Ascending aorta (tissue), 2 donors: ENCODE data around the gene WFDC5. TPM values are rescaled to one million over a fixed set of nuclear protein-coding genes. Genes with fewer than 3 reads are reported as not detected.

Source experiments
- DNase-seq, 2 donors: peaks; one replicate each; pipeline ENCODE4 v3.0.0-alpha.2; 2019; ENCODE audit warnings: low spot score in 2 of 2
- H3K27ac ChIP-seq, 2 donors: fragments of 200-600 bp; sonication (generic); one replicate each; pipeline ENCODE4 v1.5.1; 2016 to 2017; ENCODE audit warnings: mild to moderate bottlenecking in 1 of 2
- H3K27me3 ChIP-seq: fragments of 200-600 bp; sonication (generic); one replicate; pipeline ENCODE4 v1.5.1; 2017
- H3K36me3 ChIP-seq, 2 donors: fragments of 200-600 bp; sonication (generic); one replicate each; pipeline ENCODE4 v1.5.1; 2016
- H3K4me1 ChIP-seq, 2 donors: fragments of 200-600 bp; sonication (generic); one replicate each; pipeline ENCODE4 v1.5.1; 2016 to 2017; ENCODE audit warnings: mild to moderate bottlenecking in 1 of 2
- H3K4me3 ChIP-seq, 2 donors: fragments of 200-600 bp; sonication (generic); one replicate each; pipeline ENCODE4 v1.5.1; 2016 to 2017; ENCODE audit warnings: mild to moderate bottlenecking in 1 of 2
- H3K9me3 ChIP-seq, 2 donors: fragments of 200-600 bp; sonication (generic); one replicate each; pipeline ENCODE4 v1.5.1; 2016
- CTCF ChIP-seq, 3 experiments: fragments of 200-600 bp in 2 of 3; fragments of 450-650 bp in 1 of 3; sonication (generic) in 2 of 3; IDR thresholded peaks; one replicate each; pipeline ENCODE4 v1.5.1; 2016 to 2019; ENCODE audit warnings: antibody characterized with exemption in 3 of 3, mild to moderate bottlenecking in 1 of 3, moderate library complexity in 1 of 3
- intact Hi-C: fragments of 100-400 bp; cut with DNase I; formaldehyde crosslinking; loops from one replicate; pipeline ENCODE4 v1.15.1; 2023
- total RNA-seq: library from RNA; depleted of rRNA; stranded (reverse); fragments of >200 nt; gene quantifications from one replicate; pipeline ENCODE4 v1.1.0, GENCODE V29; 2016

WFDC5 gene
- total RNA-seq, 1 donor from 2014 or later: not detected

- no peak for DNase-seq
- H3K4me3 ChIP-seq: no peak overlapping the region
- H3K27ac ChIP-seq: no peak overlapping the region
- no peak for TF ChIP-seq CTCF (IDR thresholded peaks at IDR 0.05)
- H3K4me1 ChIP-seq: no peaks in the 10 kb centered on the region
- H3K27me3 ChIP-seq: no peaks in the 10 kb centered on the region
- H3K9me3 ChIP-seq: no peaks in the 10 kb centered on the region
- intact Hi-C loops: no loop called here
- no peaks in the 10 kb centered on the region for H3K36me3 ChIP-seq
Observed at GRCh38 chr20:45104786-45105185, 10.2 kb downstream of the WFDC5 start.

DNA sequence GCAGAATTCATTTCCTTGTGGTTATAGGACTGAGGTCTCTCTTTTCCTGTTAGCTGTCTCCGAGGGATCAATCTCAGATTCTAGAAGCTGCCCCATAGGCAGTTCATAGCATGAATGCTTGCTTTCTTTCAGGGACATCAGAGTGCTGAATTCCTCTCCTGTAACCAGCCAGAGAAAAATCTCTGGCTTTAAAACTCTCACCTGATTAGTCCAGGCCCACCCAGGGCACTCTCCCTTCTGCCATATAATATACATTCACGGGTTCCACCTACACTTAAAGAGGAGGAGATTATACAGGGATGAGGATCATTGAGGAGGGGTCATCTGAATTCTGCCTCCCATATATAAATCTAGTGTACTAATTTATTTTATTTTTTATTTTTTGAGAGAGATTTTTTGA is 11.9 kb downstream of the WFDC5 start:
- Histone ChIP-seq H3K9me3 (no peaks in the 10 kb centered on the region), H3K4me1 (no peaks in the 10 kb centered on the region), H3K27me3 (no peaks in the 10 kb centered on the region), H3K27ac (no peak overlapping the region), H3K36me3 (no peaks in the 10 kb centered on the region), H3K4me3 (no peak overlapping the region)
- DNase-seq: no peak
- no peak for TF ChIP-seq CTCF (IDR thresholded peaks at IDR 0.05)
- intact Hi-C loops: no loop called here

- no peak for DNase-seq
- intact Hi-C loops: no loop called here
- no peaks in the 10 kb centered on the region for H3K27me3 ChIP-seq
- no peaks in the 10 kb centered on the region for H3K4me1 ChIP-seq
- no peak overlapping the region for H3K27ac ChIP-seq
- H3K36me3 ChIP-seq: no peaks in the 10 kb centered on the region
- TF ChIP-seq CTCF (IDR thresholded peaks at IDR 0.05): no peak
- H3K4me3 ChIP-seq: no peak overlapping the region
- no peaks in the 10 kb centered on the region for H3K9me3 ChIP-seq
Observed at GRCh38 chr20:45101333-45101850, 13.6 kb downstream of the WFDC5 start.

DNA sequence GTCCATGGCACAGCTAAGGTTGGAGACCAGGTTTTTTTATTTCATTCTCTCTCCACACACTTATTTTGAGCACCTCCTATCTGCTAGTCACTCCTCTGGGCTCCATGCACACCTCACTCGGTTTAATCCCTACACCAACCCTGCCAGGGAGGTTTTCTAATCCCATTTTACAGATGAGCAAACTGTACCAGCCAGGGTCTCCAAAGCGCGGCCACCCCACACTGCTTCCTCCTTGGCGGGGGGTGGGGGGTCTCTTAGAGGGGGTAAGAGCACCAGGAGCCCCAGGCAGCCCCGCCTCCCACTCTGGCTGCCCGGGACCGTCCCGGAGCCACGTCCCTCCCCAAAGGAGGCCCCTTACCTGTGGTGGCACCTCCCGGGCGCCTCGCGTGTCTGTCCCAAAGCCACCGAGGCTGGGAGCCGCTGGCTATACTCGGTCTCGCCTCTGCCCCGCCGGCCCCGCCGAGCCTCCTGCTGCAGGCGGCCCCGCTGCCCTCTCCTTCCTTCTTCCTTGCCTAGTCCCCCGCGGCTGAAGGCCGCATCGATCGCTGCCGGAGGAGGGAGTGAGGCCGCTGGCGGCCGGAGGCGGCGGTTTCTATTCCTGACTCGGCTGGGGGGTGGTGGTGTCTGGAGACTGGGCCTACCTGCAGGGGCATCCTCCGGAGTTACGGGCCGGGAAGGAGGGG is 14.3 kb downstream of the WFDC5 start, which contains the start of gene KCNS1:
Gene KCNS1, minus strand, starts transcription at position 565 of the 683 bp plus-strand sequence. CDS start 1,891 bp downstream, outside the sequence.
- H3K9me3 ChIP-seq: no peaks in the 10 kb centered on the region
- H3K4me3 ChIP-seq: no peak within 1 kb of the TSS
- no peak for TF ChIP-seq CTCF (IDR thresholded peaks at IDR 0.05)
- no peaks in the 10 kb centered on the region for H3K27me3 ChIP-seq
- no peaks in the 10 kb centered on the region for H3K36me3 ChIP-seq
- DNase-seq: no peak
- intact Hi-C loops: no loop called here
- H3K4me1 ChIP-seq: no peaks in the 10 kb centered on the region
- no peak within 1 kb of the TSS for H3K27ac ChIP-seq

- Histone ChIP-seq H3K27me3 (no peaks in the 10 kb centered on the region), H3K9me3 (no peaks in the 10 kb centered on the region), H3K27ac (no peak overlapping the region), H3K4me3 (peak overlapping the region; percentile 29 to 35), H3K36me3 (no peaks in the 10 kb centered on the region), H3K4me1 (no peaks in the 10 kb centered on the region)
- intact Hi-C loops: no loop called here
- no peak for TF ChIP-seq CTCF (IDR thresholded peaks at IDR 0.05)
- no peak for DNase-seq
Observed at GRCh38 chr20:45098103-45098773, 16.7 kb downstream of the WFDC5 start.
